DMS53 treated with DMSO at 0.1 percent for 48 hours (cell line): ENCODE data around the gene MED26.
A peak's percentile ranks its signal among the peaks of the same experiment; 100 is the strongest.

Experiments
- DNase-seq: peaks from one replicate; lab custom pipeline; 2025; ENCODE audit not compliant: unreplicated experiment; lab: John Stamatoyannopoulos, UW

MED26 gene

DNA sequence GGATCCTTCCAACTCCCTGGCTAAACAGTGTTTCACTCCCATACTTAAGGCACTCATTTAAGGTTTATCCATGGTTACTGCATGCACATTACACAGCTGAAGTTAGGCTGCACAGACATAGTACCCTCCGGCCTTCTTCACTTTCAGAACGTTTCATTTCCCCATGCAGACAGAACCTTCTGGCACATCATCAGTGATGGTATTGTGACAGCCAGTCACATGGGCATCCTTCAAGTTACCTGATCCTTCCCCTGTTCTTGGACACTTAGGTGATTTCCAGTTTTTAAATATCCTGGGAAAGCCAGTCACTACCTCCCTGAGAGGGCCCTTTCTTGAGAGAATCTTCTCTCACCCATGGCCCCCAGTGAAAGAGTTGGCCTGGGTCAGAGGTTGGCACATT is 22.8 kb upstream of the MED26 start:
- DNase-seq, result no peak

DNA sequence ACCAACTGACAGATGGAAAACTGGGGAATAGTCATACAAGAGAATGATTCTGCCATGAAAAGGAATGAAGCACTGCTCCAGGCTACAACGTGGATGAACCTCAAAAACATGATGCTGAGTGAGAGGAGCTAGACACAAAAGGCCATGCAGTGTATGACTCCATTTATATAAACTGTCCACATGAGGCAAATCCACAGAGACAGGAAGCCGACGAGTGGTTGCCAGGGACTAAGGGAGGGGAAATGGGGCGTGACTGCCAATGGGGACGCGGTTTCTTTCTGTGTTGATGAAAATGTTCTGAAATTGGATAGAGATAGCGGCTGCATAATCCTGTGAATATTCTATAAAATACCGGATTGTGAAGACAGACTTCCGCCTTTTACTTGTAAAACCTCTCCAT is 21.7 kb upstream of the MED26 start:
- no peak for DNase-seq

DNA sequence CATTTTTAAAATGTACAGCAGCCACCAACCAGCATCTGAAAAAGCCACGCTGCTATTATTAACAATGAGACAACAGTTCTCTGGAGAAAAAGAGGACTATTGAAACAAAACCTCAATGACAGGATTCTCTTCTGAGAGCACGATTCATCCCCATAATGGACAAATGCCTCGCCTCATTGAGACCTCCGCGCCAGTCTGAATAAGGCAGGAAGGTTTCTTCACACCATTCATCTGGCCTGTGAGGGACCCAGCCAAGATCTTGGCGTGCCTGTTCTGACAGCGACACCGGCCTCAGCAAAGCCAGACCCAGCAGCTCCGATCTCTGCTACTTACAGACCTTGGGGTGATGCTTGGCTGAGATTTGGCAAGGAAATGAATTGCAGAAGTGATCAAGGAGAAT is 17.1 kb upstream of the MED26 start:
- DNase-seq, result no peak

DNA sequence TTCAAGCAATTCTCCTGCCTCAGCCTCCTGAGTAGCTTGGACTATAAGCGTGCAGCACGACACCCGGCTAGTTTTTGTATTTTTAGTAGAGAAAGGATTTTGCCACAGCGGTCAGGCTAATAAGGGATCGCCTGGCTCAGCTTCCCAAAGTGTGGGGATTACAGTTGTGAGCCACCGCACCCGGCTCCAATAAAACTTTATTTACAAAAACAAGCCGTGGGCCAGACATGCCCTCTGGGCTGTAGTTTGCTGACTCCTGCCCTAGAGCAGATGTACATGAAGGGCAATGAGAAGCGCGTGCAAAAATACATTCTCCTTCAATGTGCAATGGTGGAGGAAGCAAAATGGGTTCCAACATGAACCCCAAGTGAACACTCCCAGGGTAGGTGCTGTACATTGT is 13.7 kb upstream of the MED26 start:
- DNase-seq, result no peak

DNA sequence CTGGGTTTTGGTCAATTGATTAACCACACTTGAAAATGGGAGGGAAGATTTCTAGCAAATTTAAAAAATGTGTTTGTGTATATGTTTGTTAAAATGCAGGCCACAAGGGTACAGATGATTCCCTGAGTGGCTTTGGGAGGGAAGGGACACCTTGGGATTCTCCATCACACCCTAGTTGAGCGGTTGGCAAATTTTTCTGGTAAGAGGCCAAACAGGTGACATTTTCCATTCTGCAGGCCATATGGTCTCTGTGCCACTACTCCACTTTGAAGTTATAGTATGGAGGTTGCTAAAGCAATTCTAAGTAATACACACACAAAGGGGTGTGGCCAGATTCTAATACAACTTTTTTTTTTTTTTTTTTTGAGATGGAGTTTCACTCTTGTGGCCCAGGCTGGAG is 12.9 kb upstream of the MED26 start:
- DNase-seq, result no peak

DNA sequence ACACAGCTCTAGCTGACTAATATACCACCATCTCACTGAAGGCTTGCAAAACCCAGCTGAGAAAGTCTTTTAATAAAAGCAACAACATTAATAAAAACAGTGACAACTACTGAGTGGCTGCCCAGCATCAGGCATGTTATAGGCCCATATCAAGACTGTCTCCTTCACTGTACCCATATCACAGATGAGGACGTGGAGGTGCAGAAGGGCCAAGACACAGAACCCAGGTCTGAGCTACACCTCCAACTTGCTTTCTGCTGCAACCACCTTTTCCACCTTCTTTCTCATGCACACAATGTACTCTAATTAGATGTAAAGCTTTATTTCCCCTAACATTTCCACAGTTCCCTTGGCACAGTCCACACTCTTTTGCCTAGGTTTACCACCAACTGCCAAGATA is 10.7 kb upstream of the MED26 start:
- DNase-seq, result no peak

DNA sequence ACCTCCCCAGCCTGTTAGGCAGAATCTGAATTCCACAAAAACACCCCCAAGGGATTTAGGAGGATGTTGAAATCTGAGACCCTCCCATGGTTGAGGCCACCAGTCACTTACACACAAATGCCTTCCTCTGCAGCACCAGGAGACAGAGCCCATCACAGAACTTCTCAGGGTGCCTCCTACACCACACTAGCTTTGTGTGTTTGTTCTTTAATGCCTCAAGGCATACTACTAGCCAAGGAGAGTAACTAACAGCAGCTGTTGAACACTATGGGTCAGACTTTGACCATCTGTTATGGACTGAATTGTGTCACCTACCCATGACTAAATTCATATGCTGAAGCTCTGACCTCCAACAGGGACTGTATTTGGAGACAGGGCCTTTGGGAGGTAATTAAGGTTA is 9.5 kb upstream of the MED26 start:
- no peak for DNase-seq

DNA sequence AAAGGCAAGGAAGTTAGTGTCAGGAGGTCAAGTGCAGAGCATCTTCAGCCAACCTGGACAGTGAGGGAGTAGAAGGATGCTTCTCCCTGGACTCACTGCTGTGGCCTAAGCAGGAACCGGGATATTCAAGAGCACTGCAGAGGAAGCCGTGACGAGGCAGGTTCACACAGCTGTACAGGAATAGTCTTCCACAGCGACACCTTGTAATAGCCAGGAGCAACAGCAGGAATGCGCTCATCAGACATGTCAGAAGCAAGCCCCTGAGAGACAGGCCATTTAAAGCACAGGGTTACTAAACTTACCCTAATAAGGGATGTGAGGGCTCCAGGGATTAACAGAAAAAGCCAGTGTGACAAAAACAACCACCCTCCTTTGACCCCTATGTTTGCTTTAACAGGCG is 3.5 kb upstream of the MED26 start:
- DNase-seq, result no peak

DNA sequence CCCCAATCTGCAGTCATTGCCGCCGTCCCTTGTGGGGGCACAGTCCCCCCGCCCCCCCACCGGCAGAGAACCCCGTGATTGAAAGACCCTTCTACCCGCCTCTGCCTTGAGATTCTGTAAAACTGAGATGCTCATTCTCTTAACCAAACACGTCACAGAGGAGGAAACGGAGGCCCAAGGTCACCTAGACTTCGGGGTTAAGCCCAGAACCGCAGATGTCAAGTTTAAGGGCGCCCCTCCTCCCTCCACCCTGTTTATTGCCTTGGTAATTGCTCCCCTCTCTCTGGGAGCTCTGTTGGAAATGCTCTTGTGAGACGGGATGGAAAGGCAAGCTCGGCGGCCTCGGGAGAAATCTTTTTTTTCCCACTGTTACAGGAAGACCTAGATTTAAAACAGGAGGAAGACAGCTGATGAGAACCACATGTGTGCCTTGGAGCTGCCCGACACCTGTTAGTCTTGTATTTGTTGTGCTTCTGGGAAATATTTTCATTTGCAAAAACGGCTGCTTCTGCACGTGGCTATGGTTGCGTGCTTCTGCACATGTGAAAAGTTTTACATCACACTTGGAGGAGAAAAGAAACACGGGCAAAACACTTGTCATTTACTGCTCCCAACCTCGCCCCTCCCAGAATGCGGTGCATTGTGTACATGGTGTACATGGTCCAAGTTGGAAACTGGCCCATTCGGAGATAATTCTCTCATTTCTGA is 1.1 kb upstream of the MED26 start:
- peak; percentile 11 for DNase-seq

DNA sequence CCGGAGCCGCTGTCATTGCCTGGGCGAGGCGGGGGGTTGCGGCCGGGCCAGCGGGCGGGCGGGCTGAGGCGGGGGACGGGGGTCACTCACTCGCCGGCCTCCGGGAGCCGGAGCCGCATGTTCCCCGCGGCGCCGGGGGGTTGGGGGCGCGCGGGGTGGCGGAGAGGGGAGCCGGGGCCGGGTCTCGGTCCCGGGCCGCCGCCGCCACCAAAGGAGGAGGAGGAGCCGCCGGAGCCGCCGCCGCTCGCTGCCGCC is 149 bp downstream of the MED26 start:
- no peak for DNase-seq

DNA sequence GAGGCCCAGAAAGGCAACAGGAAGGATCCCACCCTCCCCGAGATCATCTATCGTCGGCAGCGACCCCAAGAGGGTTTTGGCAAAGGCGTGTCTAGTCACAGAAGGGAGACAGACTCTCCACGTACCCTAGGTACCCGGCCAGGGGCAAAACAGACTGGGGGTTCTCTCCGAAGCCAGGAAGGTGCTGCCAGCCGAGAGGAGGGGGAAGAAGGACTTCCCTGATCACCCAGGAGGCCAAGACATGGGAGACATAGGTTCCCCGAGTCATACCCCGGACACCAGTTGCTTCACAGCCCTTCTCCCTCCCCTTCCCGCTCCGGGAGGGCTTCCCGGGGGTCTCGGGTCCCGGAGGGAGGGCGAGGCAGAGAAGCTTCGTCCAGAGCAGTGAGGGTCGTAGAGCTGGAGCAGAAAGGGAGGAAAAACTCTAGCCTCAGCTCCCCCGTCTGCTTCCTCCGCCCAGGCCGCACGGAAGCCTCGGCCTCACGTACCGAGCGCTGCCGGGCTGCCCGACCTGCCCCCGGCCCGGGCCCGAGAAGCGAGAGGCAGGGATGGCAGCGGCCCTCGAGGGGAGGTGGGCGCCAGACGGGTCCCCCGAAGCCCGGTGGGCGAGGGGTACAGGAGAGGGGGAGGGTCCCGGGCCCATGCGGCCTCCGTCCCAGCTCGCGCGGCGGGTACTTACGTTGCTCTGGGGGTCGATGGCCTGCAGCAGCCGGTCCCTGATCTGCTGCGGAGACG is 644 bp downstream of the MED26 start:
- no peak for DNase-seq

DNA sequence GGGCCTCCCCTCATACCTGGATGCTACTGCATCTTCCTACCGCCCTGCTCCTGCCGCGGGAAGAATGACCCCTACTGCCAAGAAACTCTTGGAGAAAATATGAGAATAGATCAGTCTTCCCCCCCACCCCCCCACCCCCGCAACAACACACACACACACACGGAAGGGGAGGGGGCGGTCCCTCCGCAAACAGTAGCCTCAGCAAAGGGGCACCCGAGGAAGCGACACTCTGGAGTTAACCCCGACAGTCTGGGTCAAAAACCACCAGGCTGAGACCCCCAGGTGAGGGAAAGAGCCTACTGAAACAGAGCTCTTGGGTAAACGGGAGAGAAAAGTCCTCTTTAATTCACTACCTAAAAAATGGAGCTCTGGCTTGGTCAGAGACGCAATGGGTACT is 1.2 kb downstream of the MED26 start:
- DNase-seq, result no peak

DNA sequence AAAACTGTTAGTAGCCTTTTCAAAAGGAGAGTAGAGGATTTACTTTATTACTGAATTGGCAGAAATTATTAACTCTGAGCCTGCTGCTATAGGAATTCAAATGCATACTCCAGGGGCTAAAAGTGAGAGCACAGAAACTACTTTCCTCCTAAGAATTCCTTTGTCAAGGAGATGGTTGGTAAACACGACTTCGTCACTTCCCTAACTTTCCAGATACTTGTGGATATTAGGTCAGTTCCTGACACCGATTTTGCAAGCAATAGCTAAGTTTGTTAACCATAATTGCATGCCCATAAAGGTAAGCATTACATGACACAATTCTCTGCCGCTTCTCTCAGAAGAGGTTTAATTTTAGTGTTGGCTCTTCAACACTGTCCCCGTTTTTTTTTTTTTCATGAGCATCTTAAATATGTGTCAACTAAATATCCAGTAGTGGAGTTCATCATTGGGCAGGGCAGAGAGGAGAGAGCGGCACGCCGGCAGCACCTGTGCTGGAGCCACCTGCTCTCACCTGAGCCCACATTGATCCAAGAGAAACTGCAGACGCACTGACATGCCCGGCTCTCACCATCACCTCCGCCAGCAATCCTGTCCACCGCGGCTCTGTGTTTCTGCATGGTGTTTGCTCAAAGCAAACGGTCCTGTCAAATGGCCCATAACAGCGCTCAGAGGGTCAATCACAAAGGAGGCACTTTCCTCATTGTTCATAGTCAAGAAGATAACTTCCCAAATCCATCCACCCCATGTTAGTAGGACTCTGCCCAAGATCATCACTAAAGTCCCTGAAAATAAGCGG is 2.6 kb downstream of the MED26 start:
- DNase-seq, result no peak

DNA sequence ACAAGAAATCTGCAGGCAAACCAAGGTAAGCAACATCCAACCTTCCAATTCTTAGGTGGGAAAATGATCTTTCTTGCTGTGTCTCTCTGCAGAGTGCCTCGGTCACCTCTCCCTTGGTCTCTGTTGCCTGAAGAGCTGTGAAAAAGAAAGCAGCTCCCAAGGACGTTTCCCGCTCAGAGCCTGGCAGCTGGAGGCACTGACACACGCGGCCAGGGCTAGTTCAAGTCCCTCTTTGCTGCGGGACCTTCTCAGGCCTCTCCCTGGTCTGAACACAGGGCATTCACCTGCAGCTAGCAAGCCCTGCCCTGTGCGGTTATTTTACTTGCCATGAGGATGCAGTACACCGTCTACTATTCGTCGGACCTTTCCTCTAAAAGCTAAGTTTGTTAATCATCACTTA is 3.8 kb downstream of the MED26 start:
- DNase-seq, result no peak

DNA sequence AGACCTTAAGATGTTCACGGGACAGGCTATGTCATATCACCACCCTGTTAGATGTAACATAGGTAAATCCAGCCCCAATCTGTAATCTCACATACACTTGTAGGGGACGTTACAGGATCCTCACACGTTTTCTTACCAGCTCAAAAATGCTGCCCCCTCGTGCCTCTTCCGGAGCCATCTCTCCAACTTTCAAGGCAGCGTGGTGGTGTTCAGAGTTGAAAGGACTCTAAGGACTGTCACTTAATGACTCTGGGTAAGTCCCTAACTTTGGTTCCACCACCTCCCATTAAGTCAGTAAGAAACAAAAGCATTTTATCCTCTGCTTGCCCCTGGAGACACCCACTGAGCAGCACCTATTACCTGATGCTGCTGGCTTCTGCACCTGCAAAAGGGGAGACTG is 4.4 kb downstream of the MED26 start:
- no peak for DNase-seq

DNA sequence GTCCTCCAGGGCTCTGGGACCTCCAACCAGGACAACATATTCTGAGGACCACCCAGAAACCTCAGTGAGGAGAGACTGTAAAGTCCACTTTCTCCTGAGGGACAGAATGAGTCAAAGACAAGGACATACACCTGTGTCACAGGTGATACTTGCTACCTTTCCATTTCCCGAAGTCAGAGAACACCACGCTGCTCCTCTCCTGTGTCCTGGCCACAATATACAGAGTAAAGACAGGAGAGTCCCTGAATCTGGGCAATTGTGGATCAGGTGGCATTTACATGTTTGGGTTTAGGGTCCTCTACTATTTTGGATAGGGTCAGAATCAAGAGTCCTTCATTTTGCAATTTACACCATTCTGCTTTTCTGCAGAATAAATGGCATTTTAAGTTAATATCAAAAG is 4.9 kb downstream of the MED26 start:
- DNase-seq, result no peak

DNA sequence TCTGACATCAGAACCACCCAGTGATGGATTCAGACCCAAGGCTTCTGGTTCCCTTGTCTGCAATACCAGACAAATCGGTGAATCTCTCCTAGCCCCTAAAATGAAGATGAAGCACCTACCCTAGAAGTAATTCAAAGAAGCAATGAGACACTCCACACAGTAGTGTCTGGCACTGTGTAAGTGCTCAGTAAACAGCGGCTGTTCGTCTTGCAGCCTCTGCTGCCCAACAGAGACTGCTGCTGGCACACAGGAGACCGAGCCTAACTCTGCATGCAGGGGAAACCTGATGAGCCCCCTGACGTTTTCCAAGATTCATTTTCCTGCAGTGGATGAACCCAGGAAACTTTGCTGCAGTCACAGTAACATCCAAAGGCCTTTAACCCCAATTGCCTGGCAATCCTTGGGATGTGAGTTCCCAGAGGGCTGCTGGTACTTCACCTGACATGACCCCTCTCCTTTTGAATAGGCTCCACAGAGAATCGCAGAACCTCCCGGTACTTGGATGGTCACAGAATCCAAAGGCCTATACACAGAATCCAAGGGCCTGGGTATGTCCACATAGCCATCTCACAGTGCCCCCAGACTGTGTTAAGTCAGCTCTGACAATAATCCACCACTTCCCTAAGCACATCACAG is 6.7 kb downstream of the MED26 start:
- DNase-seq, result no peak

DNA sequence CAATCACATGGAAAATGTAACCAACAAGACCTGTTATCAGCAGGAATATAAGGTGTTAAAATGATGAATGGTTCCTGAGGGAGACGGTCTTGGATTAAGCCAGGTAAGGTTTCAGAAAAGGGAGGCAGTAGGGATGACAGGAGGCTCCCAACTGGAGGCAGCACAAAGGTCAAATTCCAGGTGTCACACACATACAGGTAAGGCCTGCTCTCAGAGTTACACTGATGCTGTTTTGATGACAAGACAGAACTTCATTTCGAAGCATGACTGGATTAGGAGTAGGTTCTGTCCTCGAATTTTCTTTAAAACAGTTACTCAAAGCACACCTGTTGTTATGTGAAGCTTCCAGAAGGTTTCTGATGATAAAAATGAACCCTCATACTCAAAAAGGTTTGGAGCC is 7.4 kb downstream of the MED26 start:
- no peak for DNase-seq

DNA sequence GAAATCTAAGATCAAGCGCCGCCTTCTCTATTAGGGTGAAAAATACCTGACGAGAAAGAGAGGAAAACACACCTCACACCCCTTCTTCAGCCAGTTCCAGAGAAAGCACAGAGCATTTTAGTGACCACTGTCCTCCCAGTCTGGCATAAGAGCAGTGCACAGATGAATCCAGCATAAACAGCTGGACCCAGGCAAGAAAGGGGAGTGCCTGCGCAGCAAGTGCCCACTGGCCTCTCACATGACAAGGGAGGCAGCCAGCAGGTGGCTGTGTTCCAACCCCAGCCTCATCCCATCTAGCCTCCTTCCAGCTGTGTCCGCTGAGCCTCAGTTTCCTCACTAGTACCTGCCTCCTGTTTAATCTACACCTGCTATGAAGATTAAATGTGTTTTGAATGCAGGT is 8.0 kb downstream of the MED26 start:
- no peak for DNase-seq

DNA sequence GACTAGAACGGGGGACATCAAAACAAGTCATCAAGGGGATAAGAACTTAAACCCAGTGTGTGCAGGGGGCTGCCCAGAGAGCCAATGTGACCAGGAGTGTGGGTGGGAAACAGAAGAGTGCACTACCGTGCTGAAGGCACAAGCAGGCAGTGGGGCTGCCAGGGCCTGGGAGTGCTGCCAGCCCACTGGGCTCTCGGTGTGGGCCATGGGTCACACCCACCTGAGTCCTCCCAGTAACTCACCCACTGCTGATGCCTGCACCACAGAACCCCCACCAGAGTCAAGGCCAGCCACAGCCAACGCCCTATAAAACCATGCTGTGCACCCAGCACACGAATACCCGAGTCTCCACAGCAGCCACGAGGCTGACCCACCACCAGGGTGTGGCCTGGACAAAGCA is 8.5 kb downstream of the MED26 start:
- DNase-seq, result no peak

DNA sequence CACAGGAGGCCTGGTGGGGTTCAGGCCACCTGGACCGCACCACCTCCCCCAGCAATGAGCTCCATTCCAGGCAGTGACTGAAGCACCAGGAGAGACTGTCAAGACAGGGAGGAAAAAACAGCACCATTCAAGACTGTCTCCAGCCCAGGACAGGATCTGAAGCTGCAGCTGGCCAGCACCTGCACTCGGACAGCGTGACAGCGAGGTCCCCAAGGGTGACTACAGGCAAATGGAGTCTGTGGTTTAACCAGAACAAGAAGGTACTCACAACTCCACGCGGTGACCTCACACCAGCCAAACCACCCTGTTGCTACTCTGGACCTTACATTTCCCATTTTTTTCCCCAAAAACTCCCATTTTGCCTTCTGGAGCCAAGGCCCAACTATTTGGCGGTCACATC is 9.8 kb downstream of the MED26 start:
- no peak for DNase-seq

DNA sequence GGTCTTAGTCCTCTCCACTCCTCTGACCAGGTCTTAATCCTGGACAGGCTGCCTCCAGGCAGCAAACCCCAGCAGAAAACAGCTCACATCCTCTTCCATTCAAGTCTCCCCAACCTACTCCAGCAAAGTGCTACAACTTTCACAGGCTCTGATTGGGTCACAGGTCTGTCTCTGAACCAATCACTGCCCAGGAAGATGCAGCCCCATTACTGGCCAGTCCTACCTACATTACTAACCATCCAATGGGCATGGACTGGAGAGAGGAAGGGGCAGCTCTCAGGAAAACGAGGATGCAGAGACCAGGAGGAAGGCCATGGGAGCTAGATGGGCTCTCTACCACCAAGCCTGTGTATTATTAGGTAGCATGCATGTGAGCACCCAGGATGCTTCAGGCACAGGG is 12.2 kb downstream of the MED26 start:
- DNase-seq, result no peak
